NCI-H128 (cell line): ENCODE measurements around the gene MBNL3.
"Not testable (repeated sequence)": the region's sequence is repeated elsewhere in the genome, so short reads cannot be mapped to it uniquely, and the experiment has no call there.

Experiments
- DNase-seq: peaks from one replicate; lab custom pipeline; 2025; ENCODE audit not compliant: unreplicated experiment; lab: John Stamatoyannopoulos, UW

Gene MBNL3

GRCh38 chrX:132480581-132481203, 8.1 kb downstream of the MBNL3 start:
- no peak for DNase-seq

GRCh38 chrX:132474544-132475248, 14.1 kb downstream of the MBNL3 start:
- DNase-seq, result no peak

- DNase-seq, result no peak
These were observed 16.4 kb downstream of the MBNL3 start for GRCh38 chrX:132472397-132472796.

- DNase-seq, result no peak
These were observed 18.0 kb downstream of the MBNL3 start for GRCh38 chrX:132470831-132471230.

- no peak for DNase-seq
These were observed 18.7 kb downstream of the MBNL3 start for GRCh38 chrX:132470179-132470578.

GRCh38 chrX:132468454-132468853, 20.4 kb downstream of the MBNL3 start:
- DNase-seq, result no peak

GRCh38 chrX:132467989-132468388, 20.8 kb downstream of the MBNL3 start:
- no peak for DNase-seq

GRCh38 chrX:132467026-132467425, 21.8 kb downstream of the MBNL3 start:
- no peak for DNase-seq

GRCh38 chrX:132463411-132463810, 25.4 kb downstream of the MBNL3 start:
- no peak for DNase-seq

DNA sequence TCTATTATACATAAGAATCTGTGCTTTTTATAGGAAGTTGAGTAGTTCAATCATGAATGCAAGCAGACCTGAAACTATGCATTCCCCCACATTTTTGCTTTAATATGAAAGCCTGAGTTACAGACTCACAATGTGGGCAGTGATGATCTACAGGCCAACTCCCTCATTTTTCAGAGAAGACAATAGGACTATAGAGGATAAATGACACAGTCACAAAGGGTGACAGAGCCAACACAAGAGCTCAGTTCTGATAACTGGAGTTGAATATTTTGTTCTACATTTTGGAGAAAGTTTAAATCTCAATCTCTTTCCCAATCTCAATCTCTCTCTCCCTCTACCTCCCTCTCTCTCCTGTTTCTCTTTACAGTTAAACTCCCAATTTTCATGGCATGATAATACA, 27.0 kb downstream of the MBNL3 start:
- DNase-seq, result no peak

DNA sequence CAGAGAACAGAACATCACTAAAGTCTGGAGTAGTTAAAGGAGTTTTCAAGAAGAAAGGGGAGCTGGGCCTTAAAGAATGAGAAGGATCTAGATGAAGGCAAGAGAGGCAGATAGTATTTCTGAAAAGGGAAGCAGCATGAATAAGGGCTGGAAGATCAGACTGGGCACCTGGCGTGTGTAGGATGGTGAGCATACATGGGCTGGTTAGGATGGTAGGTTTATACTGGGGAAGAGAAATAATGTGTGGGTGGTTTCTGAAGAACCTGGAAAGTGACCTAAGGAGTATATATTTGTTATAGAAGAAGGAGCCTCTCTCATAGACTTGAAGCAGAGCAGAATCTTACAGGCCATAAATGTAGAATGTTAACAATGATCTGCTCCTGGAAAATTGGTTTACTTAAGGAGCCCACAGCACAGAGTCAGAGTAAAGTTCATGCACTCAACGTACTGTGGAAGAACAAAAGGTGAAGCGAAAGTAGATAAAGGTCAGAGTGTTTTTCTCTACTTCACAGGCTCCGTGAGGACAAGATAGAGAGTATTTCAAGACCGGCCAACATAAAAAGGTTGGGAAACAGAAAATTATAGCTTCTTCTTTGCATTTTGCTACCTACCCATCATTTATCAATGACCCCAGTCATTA, 35.8 kb downstream of the MBNL3 start:
- DNase-seq, result no peak

DNA sequence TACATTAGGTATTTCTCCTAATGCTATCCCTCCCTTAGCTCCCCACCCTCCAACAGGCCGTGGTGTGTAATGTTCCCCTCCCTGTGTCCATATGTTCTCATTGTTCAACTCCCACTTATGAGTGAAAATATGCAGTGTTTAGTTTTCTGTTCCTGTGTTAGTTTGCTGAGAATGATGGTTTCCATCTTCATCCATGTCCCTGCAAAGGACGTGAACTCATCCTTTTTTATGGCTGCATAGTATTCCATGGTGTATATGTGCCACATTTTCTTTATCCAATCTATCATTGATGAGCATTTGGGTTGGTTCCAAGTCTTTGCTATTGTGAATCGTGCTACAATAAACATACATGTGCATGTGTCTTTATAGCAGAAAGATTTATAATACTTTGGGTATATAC, 42.9 kb downstream of the MBNL3 start:
- DNase-seq, result not testable (repeated sequence)

DNA sequence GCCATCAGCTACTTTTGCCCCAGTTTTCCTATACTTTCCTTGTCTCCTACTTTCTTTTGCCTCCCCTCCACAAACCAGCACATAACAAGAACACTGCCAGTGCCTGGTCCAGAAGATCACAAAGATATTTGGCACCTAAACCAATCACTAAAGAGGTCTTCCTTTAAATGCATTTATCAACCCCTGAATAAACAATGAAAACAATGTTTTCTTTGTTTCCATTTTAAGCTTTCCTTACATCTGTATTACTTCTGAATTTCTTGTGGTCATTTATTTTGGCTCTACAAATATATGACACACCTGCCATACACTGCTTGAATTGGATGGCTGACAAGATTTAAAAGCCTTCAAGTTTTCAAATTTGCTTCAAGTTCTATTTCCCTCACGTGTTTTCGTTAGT, 43.9 kb downstream of the MBNL3 start:
- DNase-seq, result no peak

DNA sequence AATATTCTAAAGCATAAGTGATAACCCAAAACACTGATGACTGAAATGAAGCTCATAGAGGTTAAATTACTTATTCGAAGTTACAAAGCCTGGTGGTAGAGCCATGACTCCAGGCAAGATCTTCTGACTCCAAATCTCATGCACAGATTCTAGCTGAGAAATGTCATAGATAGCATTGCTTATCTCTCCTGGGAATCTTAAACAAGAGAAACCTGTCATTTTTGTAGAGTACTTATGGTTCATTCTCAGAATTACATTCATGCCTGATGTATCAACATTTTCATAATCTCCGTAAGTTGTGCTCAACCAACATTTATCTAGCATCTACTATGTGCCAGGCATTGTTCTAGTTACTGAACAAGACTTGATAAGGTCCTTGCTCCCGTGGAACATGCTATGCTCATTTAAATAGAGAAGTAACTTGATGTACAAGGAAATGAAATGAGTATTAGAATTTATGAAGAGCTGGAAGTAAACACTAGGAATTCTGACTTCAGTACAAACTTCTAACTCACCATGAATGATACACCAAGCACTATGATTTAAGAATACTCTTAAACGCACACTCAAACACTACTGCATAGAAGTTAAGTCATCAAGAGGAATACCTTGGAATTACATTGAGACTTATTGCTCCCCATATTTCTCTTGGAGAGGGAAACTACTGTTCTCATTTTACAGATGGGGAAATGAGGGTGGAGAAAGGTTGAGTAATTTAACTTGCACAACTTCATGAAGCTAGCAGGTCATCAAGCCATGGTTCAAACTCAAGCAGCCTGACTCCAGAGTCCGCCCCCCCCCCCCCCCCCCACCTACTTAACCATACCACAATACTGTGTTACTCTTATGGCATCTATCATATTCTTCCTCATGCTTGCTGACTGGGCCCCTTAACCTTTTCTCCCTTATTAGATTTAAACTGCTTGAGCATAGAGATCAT, 45.4 kb downstream of the MBNL3 start:
- no peak for DNase-seq

DNA sequence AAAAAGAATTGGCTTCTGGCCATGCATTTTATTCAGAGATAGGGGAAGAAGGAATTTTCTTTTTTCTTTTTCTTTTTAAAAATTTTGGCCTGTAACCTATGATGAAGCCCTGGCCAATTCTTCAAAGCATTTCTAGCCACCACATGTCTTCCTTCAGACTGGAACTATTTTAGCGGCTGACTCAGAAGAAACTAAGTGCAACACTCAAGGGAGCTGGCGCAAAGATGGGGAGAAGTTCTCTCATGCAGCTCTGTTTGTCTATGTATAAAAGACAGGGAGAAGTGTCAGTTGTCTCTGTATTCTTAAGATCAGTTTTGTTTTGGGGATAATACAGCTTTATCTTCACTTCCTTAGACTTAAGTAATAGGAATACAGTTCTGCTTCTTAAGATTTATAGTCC, 46.1 kb downstream of the MBNL3 start:
- DNase-seq, result no peak

DNA sequence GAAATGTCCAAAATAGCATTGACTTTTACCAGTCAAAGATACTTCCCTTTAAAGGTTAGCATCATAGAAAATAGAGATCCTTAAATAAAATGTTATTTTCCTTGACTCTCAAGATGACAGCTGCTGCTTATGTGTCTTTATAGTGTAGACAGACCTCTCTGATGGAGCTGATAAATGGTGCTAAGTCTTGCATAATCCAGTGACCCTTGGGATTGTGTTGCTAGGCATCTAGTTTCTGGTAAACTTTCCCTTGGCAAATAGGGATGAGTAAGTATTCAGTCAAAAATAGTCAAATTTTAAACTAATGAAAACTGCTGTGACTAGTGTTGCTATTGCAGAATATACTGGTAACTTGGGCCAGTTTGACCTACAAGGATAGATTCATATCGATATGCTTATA, 53.6 kb downstream of the MBNL3 start:
- no peak for DNase-seq

DNA sequence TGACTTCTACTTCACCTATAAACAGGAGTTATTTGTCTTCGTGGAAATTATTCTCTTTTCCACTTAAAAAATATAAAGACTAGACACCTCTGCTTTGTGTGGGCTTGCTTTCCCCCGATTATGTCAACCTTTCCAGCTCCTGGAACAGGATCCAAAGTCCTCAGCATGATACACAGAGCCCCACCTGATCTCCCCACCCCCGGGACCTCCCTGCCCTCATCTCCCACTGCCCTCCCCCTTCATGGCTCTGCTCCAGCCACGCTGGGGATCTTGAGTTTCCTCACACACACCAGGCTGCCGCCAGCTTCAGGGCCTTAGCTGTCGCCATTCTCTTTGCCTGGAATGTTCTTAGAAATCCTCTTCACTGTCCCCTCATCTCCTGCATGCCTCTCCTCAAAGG, 55.3 kb downstream of the MBNL3 start:
- DNase-seq, result no peak

DNA sequence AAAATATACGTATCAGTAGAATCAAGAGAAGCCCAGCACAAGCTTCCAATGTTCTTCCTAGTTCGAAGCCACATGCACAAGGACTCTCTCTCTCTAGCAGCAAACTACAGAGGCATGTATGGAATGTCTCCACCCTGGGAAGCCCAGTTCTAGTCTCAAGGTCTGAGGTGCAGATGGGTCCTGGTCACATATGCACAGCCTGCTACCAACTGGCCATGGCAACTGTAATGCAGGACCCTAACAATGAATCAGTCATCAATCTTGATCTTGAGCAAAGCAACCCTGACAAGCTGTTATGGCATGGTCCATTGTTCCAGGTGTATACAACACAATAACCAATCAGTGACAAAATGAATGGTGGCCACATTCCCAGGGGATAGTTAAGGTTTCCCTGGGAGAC, 55.8 kb downstream of the MBNL3 start:
- DNase-seq, result no peak

DNA sequence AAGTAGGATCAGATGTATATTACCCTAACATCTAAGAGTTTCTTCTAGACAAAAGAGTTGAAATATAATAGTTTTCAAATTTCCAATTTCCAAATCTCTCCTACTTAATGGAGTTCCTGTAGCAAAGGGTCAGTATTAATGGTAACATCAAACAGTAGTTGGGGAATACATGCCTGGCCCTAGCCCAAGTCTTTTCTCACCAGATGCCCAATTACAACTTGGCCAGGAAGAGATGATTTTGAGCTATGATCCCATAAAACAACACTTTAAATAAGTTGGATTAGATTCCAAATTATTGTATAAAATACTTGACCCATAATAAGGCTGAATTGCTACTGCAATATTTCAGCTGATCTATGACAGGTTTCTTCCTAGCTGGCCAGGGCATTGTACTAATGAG, 59.9 kb downstream of the MBNL3 start:
- DNase-seq, result no peak

- DNase-seq, result no peak
These were observed 62.0 kb downstream of the MBNL3 start for GRCh38 chrX:132426695-132427281.

DNA sequence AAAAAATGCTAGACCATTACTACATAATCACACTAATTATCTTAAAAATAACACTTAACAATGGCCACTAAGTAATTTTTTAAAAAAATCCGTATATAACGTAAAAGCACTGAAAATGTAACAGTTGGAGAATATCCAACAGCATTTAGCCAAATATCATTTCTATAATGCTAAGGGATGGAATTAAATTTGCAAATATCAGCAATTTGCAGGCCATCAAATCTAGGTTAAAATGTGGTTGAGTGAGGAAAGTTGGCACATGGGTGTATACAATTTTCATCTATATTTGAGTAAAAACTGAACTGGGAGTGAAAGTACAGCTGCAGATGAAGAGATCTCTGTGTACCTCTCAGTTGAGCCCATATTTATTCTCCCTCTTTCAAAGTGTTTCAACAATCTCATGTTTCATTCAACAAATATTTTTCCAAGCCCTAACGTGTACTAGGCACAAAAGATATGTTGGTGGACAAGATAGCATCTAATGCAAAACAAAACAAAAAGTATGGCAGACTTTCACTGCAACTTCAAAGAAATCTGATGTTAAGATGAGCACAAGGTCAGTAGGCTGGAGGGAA, 63.0 kb downstream of the MBNL3 start:
- no peak for DNase-seq
